Panc1 (cell line): Measurements from ENCODE around the gene CDK14. TPM values are rescaled to one million over a fixed set of nuclear protein-coding genes. Genes with fewer than 3 reads are reported as not detected.

Experiments
- ATAC-seq: fragments of 200-7000 bp; cut with Tn5 transposase; 2 replicates; pipeline ENCODE4 v1.9.1; 2020; ENCODE audit warnings: mild to moderate bottlenecking, moderate library complexity
- BruUV-seq: library from RNA; stranded (reverse); fragments of 400-500 nt; replicated peaks from 2 replicates; lab custom pipeline; 2021; lab: Mats Ljungman, UMichigan
- CTCF ChIA-PET: fragments of 300-600 bp; sonication (Branson Sonifier 250); formaldehyde crosslinking; loops from one replicate; lab custom pipeline; 2022; ENCODE audit warnings: antibody characterized with exemption; lab: Charles Lee
- POLR2A ChIA-PET: fragments of 300-600 bp; sonication (Branson Sonifier 250); formaldehyde crosslinking; loops from one replicate; lab custom pipeline; 2022; ENCODE audit warnings: antibody characterized with exemption; lab: Charles Lee
- DNase-seq: peaks from one replicate; pipeline ENCODE4 v3.0.0-alpha.2; 2010; ENCODE audit warnings: low read depth, low spot score
- H3K27ac ChIP-seq: 2 replicates; pipeline ENCODE4 v1.5.1; 2011; ENCODE audit warnings: mild to moderate bottlenecking, low read length, inconsistent platforms
- H3K27me3 ChIP-seq: fragments of 200-500 bp; sonication (Bioruptor generic); 2 replicates; pipeline ENCODE4 v1.6.0; 2014; ENCODE audit warnings: low read length, inconsistent platforms; ENCODE audit not compliant: control insufficient read depth, insufficient read depth
- H3K36me3 ChIP-seq: fragments of 200-500 bp; sonication (Bioruptor generic); 2 replicates; pipeline ENCODE4 v1.5.1; 2014; ENCODE audit warnings: inconsistent platforms, mild to moderate bottlenecking, low read length, moderate library complexity; ENCODE audit not compliant: control insufficient read depth, insufficient read depth
- H3K4me1 ChIP-seq: 2 replicates; pipeline ENCODE4 v1.5.1; 2011; ENCODE audit warnings: inconsistent platforms, mild to moderate bottlenecking, low read length, moderate library complexity; ENCODE audit not compliant: control insufficient read depth, insufficient read depth
- H3K4me3 ChIP-seq, 2 experiments: 2 replicates each; pipeline ENCODE4 v1.5.1; 2011 to 2012; ENCODE audit warnings: low read depth in 2 of 2, low read length in 2 of 2, mild to moderate bottlenecking in 2 of 2, inconsistent platforms in 1 of 2, moderate library complexity in 1 of 2
- H3K9me3 ChIP-seq: fragments of 200-500 bp; sonication (Bioruptor generic); 2 replicates; pipeline ENCODE4 v1.5.1; 2014; ENCODE audit warnings: low read depth, mild to moderate bottlenecking, inconsistent platforms, low read length, moderate library complexity; ENCODE audit not compliant: control insufficient read depth, insufficient read depth
- POLR2AphosphoS5 ChIP-seq: IDR thresholded peaks from 2 replicates; pipeline ENCODE4 v1.6.1; 2012; ENCODE audit warnings: mild to moderate bottlenecking, low read depth, low read length, moderate library complexity
- SIN3A ChIP-seq: IDR thresholded peaks from 2 replicates; pipeline ENCODE4 v1.6.1; 2012; ENCODE audit warnings: low read depth, mild to moderate bottlenecking, low read length, moderate library complexity, borderline replicate concordance; ENCODE audit not compliant: insufficient read depth
- TCF7L2 ChIP-seq: IDR thresholded peaks from 2 replicates; pipeline ENCODE4 v1.6.1; 2011; ENCODE audit warnings: mild to moderate bottlenecking, low read depth, low read length, inconsistent platforms
- in situ Hi-C: cut with HindIII; loops from 2 replicates; pipeline ENCODE4 v1.10.0; 2016; ENCODE audit warnings: low sequenced_read_pairs, low pct_unique_long_range_greater_than_20kb
- intact Hi-C: fragments of 100-400 bp; cut with micrococcal nuclease; formaldehyde crosslinking; loops from one replicate; pipeline ENCODE4 v1.10.0; 2022; ENCODE audit not compliant: unreplicated experiment
- total RNA-seq: library from RNA; stranded (reverse); gene quantifications from one replicate; pipeline ENCODE4 v1.2.1, GENCODE V29; 2021; ENCODE audit not compliant: unreplicated experiment
- TF ChIP-seq, protein P1 (sequence below): fragments of 450-650 bp; IDR thresholded peaks from 2 replicates; pipeline ENCODE4 v1.5.1; 2017; ENCODE audit warnings: mild to moderate bottlenecking
- TF ChIP-seq, protein P2 (sequence below), 2 experiments: IDR thresholded peaks; 2 replicates each; pipeline ENCODE4 v1.6.1; 2011 to 2012; ENCODE audit warnings: low read depth in 2 of 2, control low read depth in 1 of 2, low read length in 1 of 2, mild to moderate bottlenecking in 1 of 2, moderate library complexity in 1 of 2; ENCODE audit not compliant: insufficient read depth in 1 of 2

Gene CDK14
- total RNA-seq, 1 experiment from 2014 or later: 3.0 TPM

GRCh38 chr7:90648834-90649233, 52.7 kb downstream of the CDK14 start:
- ATAC-seq (no peak), DNase-seq (no peak)
- Histone ChIP-seq H3K27me3 (no peaks in the 10 kb centered on the region), H3K9me3 (no peaks in the 10 kb centered on the region), H3K4me3 (no peak overlapping the region), H3K27ac (no peak overlapping the region), H3K4me1 (no peaks in the 10 kb centered on the region), H3K36me3 (no peaks in the 10 kb centered on the region)
- ChIA-PET CTCF (no interaction called here), POLR2A (no interaction called here)
- in situ Hi-C loops: no loop called here
- no TSS peak for BruUV-seq
- intact Hi-C loops: no loop called here
- TF ChIP-seq SIN3A (no peak), TCF7L2 (no peak), POLR2AphosphoS5 (no peak)
- TF ChIP-seq, protein P1, sequence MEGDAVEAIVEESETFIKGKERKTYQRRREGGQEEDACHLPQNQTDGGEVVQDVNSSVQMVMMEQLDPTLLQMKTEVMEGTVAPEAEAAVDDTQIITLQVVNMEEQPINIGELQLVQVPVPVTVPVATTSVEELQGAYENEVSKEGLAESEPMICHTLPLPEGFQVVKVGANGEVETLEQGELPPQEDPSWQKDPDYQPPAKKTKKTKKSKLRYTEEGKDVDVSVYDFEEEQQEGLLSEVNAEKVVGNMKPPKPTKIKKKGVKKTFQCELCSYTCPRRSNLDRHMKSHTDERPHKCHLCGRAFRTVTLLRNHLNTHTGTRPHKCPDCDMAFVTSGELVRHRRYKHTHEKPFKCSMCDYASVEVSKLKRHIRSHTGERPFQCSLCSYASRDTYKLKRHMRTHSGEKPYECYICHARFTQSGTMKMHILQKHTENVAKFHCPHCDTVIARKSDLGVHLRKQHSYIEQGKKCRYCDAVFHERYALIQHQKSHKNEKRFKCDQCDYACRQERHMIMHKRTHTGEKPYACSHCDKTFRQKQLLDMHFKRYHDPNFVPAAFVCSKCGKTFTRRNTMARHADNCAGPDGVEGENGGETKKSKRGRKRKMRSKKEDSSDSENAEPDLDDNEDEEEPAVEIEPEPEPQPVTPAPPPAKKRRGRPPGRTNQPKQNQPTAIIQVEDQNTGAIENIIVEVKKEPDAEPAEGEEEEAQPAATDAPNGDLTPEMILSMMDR: no peak
- TF ChIP-seq, protein P2, sequence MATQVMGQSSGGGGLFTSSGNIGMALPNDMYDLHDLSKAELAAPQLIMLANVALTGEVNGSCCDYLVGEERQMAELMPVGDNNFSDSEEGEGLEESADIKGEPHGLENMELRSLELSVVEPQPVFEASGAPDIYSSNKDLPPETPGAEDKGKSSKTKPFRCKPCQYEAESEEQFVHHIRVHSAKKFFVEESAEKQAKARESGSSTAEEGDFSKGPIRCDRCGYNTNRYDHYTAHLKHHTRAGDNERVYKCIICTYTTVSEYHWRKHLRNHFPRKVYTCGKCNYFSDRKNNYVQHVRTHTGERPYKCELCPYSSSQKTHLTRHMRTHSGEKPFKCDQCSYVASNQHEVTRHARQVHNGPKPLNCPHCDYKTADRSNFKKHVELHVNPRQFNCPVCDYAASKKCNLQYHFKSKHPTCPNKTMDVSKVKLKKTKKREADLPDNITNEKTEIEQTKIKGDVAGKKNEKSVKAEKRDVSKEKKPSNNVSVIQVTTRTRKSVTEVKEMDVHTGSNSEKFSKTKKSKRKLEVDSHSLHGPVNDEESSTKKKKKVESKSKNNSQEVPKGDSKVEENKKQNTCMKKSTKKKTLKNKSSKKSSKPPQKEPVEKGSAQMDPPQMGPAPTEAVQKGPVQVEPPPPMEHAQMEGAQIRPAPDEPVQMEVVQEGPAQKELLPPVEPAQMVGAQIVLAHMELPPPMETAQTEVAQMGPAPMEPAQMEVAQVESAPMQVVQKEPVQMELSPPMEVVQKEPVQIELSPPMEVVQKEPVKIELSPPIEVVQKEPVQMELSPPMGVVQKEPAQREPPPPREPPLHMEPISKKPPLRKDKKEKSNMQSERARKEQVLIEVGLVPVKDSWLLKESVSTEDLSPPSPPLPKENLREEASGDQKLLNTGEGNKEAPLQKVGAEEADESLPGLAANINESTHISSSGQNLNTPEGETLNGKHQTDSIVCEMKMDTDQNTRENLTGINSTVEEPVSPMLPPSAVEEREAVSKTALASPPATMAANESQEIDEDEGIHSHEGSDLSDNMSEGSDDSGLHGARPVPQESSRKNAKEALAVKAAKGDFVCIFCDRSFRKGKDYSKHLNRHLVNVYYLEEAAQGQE (IDR thresholded peaks at IDR 0.05; ENCODE audit: insufficient read depth in 1 of 2, low read depth in 2 of 2, low read length in 1 of 2): no peak

- H3K27ac ChIP-seq: no peak overlapping the region
- TF ChIP-seq, protein P2 (IDR thresholded peaks at IDR 0.05; ENCODE audit: insufficient read depth in 1 of 2, low read depth in 2 of 2, low read length in 1 of 2): no peak
- TF ChIP-seq, protein P1: no peak
- no peak for TF ChIP-seq TCF7L2
- TF ChIP-seq POLR2AphosphoS5: no peak
- TF ChIP-seq SIN3A: no peak
- no peaks in the 10 kb centered on the region for H3K9me3 ChIP-seq
- DNase-seq: no peak
- in situ Hi-C loops: no loop called here
- no peak for ATAC-seq
- intact Hi-C loops: no loop called here
- no peaks in the 10 kb centered on the region for H3K27me3 ChIP-seq
- CTCF ChIA-PET: no interaction called here
- POLR2A ChIA-PET: no interaction called here
- no TSS peak for BruUV-seq
- H3K4me3 ChIP-seq: no peak overlapping the region
- no peaks in the 10 kb centered on the region for H3K4me1 ChIP-seq
- H3K36me3 ChIP-seq: no peaks in the 10 kb centered on the region
Measured at GRCh38 chr7:90654718-90655427, 58.8 kb downstream of the CDK14 start.
